ENCODE measurements around the gene BRD2.

The BRD2 gene

DNA sequence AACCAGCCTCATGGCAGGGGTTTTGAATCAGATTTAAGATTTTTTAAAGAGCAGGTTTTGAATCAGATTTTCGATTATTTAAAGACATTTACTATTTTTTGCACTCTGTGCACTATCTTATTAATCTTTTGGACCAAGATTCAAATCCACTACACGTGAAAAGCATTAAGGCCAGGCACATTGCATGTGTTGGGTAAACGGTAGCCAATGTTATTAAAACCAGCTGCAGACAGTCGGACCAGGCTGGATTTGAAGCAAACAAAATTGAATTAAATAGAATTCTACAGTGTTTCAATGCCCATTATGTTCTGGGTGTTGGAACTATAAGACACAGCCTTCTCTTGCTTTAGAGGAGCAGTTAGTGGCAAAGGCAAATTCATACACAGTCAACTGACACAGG, 33.3 kb downstream of the BRD2 start:
- DNase-seq, result no peak

DNA sequence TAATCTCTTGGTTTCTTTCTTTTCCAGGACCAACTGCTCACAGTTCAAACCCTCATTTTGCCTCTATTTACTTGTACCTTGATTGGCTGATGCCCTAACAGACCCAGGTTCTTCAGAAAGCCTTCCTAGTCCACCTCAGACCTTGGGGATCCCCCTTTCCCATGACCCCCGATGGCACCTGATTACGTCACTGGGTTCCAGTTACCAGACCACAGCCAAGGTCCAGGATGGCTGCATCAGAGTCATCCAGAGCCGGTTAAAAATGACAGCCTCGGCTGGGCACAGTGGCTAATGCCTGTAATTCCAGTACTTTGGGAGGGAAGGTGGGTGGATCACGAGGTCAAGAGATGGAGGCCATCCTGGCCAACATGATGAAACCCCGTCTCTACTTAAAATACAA, 36.5 kb downstream of the BRD2 start:
- no peak for DNase-seq

DNA sequence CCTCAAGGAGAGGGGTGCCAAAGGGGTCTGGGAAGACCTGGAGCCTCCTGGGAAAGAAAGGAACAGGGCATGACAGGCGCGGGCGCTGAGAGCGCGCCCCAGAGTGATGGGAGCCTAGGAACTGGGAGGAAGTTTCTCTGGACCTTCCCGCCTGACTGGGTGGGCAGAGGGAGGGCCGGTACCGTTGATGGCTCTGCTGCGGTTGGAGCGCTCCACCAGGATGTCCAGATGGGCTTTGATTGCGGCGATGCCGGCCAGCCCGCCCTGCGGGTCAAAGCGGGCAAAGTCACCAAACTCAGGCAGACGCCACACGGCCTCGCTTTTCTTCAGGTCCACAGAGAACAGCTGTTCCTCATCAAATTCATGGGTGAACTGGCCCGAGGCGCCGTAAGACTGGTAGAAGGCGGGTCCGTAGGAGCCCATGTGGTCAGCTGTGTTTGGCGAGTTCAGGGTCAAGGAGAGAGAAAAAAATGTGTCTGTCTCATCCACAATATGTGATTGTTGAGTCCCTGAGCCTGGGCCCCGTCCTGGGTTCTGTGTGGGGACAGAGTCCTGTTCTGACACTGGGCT, 39.5 kb downstream of the BRD2 start:
- no peak for DNase-seq

- no peak for DNase-seq
Observed at GRCh38 chr6:33008944-33009861, 40.8 kb downstream of the BRD2 start, which contains the start of gene HLA-DOA. HLA-DOA (minus strand) TSS chr6:33009591.

- DNase-seq, result no peak
Observed at GRCh38 chr6:33010356-33010755, 42.0 kb downstream of the BRD2 start.

DNA sequence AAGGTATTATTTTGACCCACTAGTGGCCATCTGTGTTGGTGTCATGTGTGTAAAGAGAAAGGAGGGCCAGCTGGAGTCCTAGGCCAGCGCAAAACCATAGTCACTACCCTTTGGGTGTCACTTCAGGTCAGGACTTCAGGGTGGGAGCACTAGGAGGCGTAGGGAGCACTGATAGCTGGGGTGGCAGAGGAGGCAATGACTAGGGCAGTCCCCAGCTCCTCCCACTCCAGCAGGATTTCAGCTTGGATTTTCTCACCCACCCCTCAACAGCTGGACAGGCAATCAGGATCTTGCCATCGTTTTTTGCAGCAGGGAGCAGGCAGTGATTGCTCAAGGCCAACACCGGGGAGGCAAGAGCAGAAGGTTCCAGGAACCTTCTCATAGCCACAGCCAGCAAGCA, 45.2 kb downstream of the BRD2 start:
- no peak for DNase-seq

DNA sequence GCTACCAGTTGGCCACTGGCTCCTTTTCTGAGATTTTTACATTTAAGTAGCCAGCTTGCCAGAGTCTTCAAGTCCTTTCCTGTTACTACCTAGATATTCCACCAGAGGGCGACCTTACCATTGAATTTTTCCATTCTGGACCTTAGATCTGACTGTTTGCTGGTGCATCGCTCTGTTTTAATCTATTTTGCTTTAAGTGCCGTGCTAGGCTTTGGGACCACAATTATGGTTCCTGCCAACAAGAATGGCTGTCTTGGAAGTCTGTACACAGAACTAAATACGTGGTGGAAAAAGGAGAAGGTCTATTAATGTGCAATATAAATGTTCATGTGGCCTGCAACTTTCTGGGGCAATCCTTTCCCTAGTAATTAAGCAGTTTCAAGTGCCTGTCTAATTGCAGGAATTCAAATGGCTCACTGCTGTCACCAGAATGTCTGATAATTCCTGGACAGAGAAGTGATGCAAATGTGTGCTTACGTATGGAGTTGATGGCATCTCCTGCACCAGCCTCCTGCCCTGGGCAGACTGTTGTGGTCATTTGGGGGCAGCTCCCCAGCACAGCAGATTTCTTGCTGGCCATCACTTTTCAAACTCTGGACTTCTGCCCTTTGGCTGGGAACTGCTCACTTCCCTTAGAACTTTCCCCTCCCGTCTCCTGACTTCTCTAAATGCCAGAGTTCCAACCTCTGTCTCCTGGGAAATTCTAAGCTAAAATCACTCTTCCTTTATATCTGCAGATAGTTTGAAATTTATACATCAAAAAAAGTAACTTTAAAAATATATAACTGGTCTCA, 46.6 kb downstream of the BRD2 start:
- peak; percentile 78 for DNase-seq

- no peak for DNase-seq
Observed at GRCh38 chr6:33015798-33016197, 47.4 kb downstream of the BRD2 start.

DNA sequence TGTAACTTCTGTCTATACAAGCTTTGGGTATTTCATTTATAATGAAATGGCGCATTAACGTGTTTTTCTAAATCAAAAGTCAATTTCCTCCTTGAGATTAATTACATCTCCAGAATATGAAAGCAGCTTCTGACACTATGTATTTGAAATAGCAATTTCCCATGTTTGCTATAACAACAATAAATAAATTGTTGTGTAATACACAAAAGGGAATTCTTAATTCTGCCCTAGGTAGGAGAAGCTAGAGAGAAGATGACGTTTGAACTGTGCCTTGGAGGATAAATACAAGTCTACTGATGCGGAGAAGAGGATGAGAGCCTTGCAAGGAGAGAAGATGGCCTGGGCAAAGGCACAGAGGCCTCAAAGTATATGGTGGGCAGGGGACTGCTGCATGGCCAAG, 48.6 kb downstream of the BRD2 start:
- no peak for DNase-seq

DNA sequence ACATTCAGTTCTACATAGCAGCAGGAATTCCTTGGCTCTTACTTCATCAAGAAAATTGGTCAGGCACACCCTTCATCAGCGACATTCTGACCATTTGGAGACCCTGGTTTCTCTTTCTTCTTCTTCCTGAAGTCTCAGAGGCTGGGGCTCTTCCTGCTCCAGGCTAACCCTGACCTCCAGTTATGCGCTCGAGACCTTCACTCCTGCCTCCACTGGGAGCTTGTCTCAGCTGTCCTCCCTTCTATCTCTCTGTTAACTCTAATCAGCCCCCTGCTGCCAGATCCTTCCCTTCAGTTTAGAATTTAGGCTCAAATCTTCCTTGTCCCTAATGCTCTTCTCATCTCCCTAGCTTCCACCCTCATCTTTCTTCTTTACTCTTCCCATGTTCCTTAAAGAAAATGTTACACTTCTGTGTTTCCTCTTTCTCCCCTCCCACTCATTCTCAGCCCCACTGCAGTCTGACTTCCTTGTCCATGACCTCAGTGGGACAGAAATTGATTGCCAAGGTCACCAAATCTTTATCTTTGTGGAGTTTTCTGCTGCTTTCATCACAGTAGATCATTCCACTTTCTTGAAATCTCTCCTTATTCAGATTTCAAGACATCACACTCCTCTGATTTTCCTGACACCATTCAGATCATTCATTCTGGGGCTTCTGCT, 49.4 kb downstream of the BRD2 start:
- DNase-seq, result no peak

- DNase-seq, result no peak
Observed at GRCh38 chr6:33018418-33018817, 50.0 kb downstream of the BRD2 start.

DNA sequence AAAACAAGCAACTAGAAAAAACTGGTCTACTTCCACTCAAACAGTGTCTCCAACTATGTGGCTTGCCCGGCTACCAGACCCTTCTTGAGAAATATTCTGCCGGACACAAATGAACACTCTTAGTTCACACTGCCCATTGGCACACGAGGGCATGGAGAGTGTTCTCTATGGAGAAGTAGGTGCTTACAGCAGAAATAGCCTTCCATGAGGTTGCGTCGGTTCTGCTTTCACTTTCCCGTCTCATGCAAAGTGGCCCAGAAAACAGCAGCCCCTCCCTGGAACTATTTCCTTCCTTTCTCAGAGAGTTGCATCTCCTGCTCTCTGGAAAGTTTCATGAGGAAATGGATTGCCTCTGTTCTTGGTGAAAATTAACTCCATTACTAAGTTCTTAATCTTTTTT, 50.5 kb downstream of the BRD2 start:
- DNase-seq, result no peak

- DNase-seq, result no peak
Observed at GRCh38 chr6:33019372-33019771, 51.0 kb downstream of the BRD2 start.

DNA sequence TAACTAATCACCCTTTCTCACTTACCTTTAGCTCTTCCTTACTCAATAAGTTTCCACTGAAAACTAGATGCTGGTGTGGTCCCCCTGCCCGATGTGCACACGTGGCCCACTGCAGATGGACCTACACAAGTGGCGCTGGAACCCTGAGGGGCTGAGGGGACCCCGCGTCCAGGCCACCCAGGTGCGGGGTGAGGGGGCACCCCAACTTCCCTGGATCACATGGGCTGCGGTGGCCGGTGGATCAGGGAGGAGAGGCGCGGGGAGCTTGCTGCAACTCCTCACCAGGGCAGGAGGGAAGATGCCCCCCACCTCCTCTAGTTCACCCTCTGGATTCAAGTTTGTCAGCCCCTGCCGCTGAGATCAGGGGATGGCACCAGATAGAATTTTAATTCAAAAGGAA, 53.5 kb downstream of the BRD2 start:
- DNase-seq, result no peak

- no peak for DNase-seq
Observed at GRCh38 chr6:33023536-33023935, 55.1 kb downstream of the BRD2 start.

GRCh38 chr6:33024521-33024920, 56.1 kb downstream of the BRD2 start:
- DNase-seq, result no peak

- DNase-seq, result no peak
Observed at GRCh38 chr6:33028220-33028849, 59.9 kb downstream of the BRD2 start.

DNA sequence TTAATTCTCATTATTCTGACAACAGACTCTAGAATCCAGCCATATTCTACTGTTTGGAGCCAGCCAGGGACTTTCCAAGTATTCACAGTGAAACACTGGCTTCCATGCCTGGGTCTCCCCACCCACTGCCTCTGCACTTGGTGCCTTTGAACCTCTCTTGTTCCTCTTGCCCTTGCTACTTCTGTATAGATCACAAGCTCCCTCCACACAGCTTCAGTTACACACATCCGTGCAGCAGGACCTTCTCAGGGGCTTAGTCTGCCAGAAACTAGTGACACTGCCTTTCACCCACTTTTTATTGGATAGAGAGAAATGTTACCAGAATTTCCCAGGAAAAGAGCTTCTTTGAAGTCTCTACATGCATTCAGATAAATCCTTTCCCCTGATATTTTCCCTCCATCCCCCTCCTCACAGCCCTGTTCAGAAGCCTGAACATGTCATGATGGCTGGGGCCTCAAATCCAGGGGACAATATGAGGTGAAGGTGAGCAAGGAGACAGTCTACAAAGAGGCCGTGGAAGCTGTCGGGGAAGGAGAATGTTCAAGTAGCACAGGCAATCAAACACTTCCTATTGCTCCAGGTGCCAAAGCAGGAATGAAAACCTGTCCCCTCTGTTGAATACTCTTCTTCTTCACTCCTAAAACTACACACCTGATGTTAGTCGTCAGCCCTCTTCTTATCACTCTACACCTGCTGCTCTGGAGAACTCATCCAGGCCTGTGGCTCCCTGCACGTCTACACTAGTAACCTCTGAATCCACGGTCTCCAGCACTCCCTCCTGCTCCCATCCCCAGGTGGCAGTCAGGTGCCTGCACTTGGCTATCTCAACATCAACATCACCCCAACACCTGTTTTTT, 61.2 kb downstream of the BRD2 start:
- DNase-seq, result no peak

DNA sequence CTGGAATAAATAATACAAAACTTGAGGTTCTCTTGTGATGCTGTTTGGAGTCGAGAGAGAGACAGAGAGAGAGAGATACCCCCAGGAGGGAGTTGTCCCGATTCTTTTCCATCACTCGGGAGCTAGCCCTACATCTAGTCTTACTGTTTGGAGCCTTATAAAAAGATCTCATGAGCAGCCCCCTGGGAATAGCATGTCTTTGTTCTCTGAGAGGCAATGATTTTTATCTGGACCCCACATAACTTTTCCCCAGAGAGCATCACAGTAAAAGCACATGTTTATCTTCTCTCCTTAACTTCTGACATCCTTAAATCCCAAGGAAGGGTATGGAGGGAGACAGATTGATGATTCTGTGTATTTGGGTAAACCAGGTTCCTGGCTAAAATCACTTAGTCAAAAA, 61.9 kb downstream of the BRD2 start:
- DNase-seq, result no peak

Measured in NCI-H2171 treated with DMSO at 0.1 percent for 48 hours (cell line).